IMR-90 (cell line): ENCODE data around the gene ISM1. TPM values are rescaled to one million over a fixed set of nuclear protein-coding genes. Genes with fewer than 3 reads are reported as not detected.

Experiments used
- ATAC-seq: fragments of 200-7000 bp; cut with Tn5 transposase; 2 replicates; pipeline ENCODE4 v1.9.1; 2020; ENCODE audit warnings: low read depth, mild to moderate bottlenecking, moderate library complexity
- BruUV-seq: library from RNA; stranded (reverse); fragments of 400-500 nt; replicated peaks from 2 replicates; lab custom pipeline; 2021; lab: Mats Ljungman, UMichigan
- CTCF ChIA-PET: fragments of 300-600 bp; formaldehyde crosslinking; extraction: SDS; loops from one replicate; lab custom pipeline; 2021; ENCODE audit warnings: antibody characterized with exemption; lab: Yijun Ruan, JAX
- POLR2A ChIA-PET: fragments of 300-600 bp; sonication (Branson Sonifier 250); formaldehyde crosslinking; loops from one replicate; lab custom pipeline; 2022; ENCODE audit warnings: antibody characterized with exemption; ENCODE audit not compliant: unreplicated experiment; lab: Charles Lee
- DNase-seq: peaks from one replicate; pipeline ENCODE4 v3.0.0; 2013
- H2AFZ ChIP-seq: replicated peaks from 2 replicates; pipeline ENCODE3; 2013; ENCODE audit warnings: low read length, mild to moderate bottlenecking; ENCODE audit not compliant: poor library complexity
- H2AK5ac ChIP-seq: 2 replicates; pipeline ENCODE4 v1.6.1; 2013; ENCODE audit warnings: low read depth, low read length, inconsistent platforms
- H2AK9ac ChIP-seq: replicated peaks from 2 replicates; pipeline ENCODE3; 2013; ENCODE audit warnings: mild to moderate bottlenecking, low read depth, low read length, moderate library complexity; ENCODE audit not compliant: poor library complexity
- H2BK120ac ChIP-seq: 2 replicates; pipeline ENCODE4 v1.6.1; 2013; ENCODE audit warnings: low read depth, low read length, inconsistent platforms
- H2BK15ac ChIP-seq: 3 replicates; pipeline ENCODE4 v1.6.1; 2013; ENCODE audit warnings: low read depth, low read length, inconsistent platforms
- H2BK20ac ChIP-seq: 2 replicates; pipeline ENCODE4 v1.6.1; 2013; ENCODE audit warnings: low read depth, mild to moderate bottlenecking, inconsistent platforms, low read length, moderate library complexity
- H2BK5ac ChIP-seq: 2 replicates; pipeline ENCODE4 v1.6.1; 2013; ENCODE audit warnings: mild to moderate bottlenecking, low read depth, low read length, inconsistent platforms; ENCODE audit not compliant: poor library complexity, severe bottlenecking
- H3K14ac ChIP-seq: replicated peaks from 2 replicates; pipeline ENCODE4 v1.6.1; 2013; ENCODE audit warnings: low read depth, low read length, inconsistent platforms
- H3K18ac ChIP-seq: 2 replicates; pipeline ENCODE4 v1.6.1; 2013; ENCODE audit warnings: low read depth, low read length, control low read depth
- H3K23ac ChIP-seq: 2 replicates; pipeline ENCODE4 v1.6.1; 2013; ENCODE audit warnings: low read depth, low read length, inconsistent platforms
- H3K27ac ChIP-seq: 2 replicates; pipeline ENCODE4 v1.5.1; 2013; ENCODE audit warnings: mild to moderate bottlenecking, control low read depth, low read length; ENCODE audit not compliant: insufficient read depth
- H3K27me3 ChIP-seq: 2 replicates; pipeline ENCODE4 v1.6.1; 2013; ENCODE audit warnings: low read length; ENCODE audit not compliant: control insufficient read depth, insufficient read depth
- H3K36me3 ChIP-seq: 2 replicates; pipeline ENCODE4 v1.6.1; 2013; ENCODE audit warnings: low read length, mixed read lengths; ENCODE audit not compliant: control insufficient read depth, insufficient read depth
- H3K4ac ChIP-seq: 2 replicates; pipeline ENCODE4 v1.6.1; 2013; ENCODE audit warnings: low read depth, low read length, inconsistent platforms
- H3K4me1 ChIP-seq: 2 replicates; pipeline ENCODE4 v1.6.1; 2013; ENCODE audit warnings: low read length, mixed read lengths; ENCODE audit not compliant: control insufficient read depth, insufficient read depth
- H3K4me2 ChIP-seq: 2 replicates; pipeline ENCODE4 v1.6.1; 2013; ENCODE audit warnings: low read depth, mild to moderate bottlenecking, control low read depth, low read length, moderate library complexity
- H3K4me3 ChIP-seq: 2 replicates; pipeline ENCODE4 v1.5.1; 2013; ENCODE audit warnings: low read depth, mild to moderate bottlenecking, control low read depth, low read length, moderate library complexity; ENCODE audit not compliant: insufficient read depth
- H3K56ac ChIP-seq: 2 replicates; pipeline ENCODE4 v1.6.1; 2013; ENCODE audit warnings: low read length, inconsistent platforms; ENCODE audit not compliant: insufficient read depth; ENCODE audit errors: extremely low read depth
- H3K79me1 ChIP-seq, 2 experiments: 2 replicates each; pipeline ENCODE4 v1.6.1; 2013; ENCODE audit warnings: low read length in 2 of 2, inconsistent platforms in 1 of 2, low read depth in 1 of 2
- H3K9ac ChIP-seq: 2 replicates; pipeline ENCODE4 v1.6.1; 2013; ENCODE audit warnings: low read depth, low read length, control low read depth
- H3K9me1 ChIP-seq: 2 replicates; pipeline ENCODE4 v1.6.1; 2013; ENCODE audit warnings: low read length, inconsistent platforms; ENCODE audit not compliant: insufficient read depth
- H3K9me3 ChIP-seq: 2 replicates; pipeline ENCODE4 v1.6.1; 2013; ENCODE audit warnings: low read length; ENCODE audit not compliant: control insufficient read depth, insufficient read depth
- H4K20me1 ChIP-seq: 2 replicates; pipeline ENCODE4 v1.6.1; 2013; ENCODE audit warnings: low read length, inconsistent platforms; ENCODE audit not compliant: insufficient read depth
- H4K5ac ChIP-seq: 2 replicates; pipeline ENCODE4 v1.6.1; 2013; ENCODE audit warnings: mild to moderate bottlenecking, low read depth, low read length, control low read depth
- H4K8ac ChIP-seq, 2 experiments: 2 replicates each; pipeline ENCODE4 v1.6.1; 2013; ENCODE audit warnings: low read depth in 2 of 2, low read length in 2 of 2, control low read depth in 1 of 2, inconsistent platforms in 1 of 2
- H4K91ac ChIP-seq: 2 replicates; pipeline ENCODE4 v1.6.1; 2013; ENCODE audit warnings: low read depth, low read length, inconsistent platforms; ENCODE audit not compliant: insufficient read depth
- BHLHE40 ChIP-seq: fragments of 150-350 bp; IDR thresholded peaks from 2 replicates; pipeline ENCODE4 v1.6.1; 2016; ENCODE audit warnings: mild to moderate bottlenecking, low read depth, low read length
- CEBPB ChIP-seq: IDR thresholded peaks from 2 replicates; pipeline ENCODE4 v1.6.1; 2012; ENCODE audit warnings: low read depth, low read length, improper control_type of control experiment
- CHD1 ChIP-seq: IDR thresholded peaks from 2 replicates; pipeline ENCODE4 v1.6.1; 2012; ENCODE audit warnings: low read depth, low read length, improper control_type of control experiment
- ELK1 ChIP-seq: fragments of 150-350 bp; IDR thresholded peaks from 2 replicates; pipeline ENCODE4 v1.6.1; 2016; ENCODE audit warnings: low read depth, mild to moderate bottlenecking, low read length, moderate library complexity, borderline replicate concordance
- FOS ChIP-seq: fragments of 150-350 bp; IDR thresholded peaks from 2 replicates; pipeline ENCODE4 v1.6.1; 2016; ENCODE audit warnings: low read depth, low read length
- MAFK ChIP-seq: IDR thresholded peaks from 2 replicates; pipeline ENCODE4 v1.6.1; 2012; ENCODE audit warnings: low read depth, low read length, improper control_type of control experiment
- MAZ ChIP-seq: IDR thresholded peaks from 2 replicates; pipeline ENCODE4 v1.6.1; 2012; ENCODE audit warnings: low read depth, mild to moderate bottlenecking, low read length, improper control_type of control experiment, moderate library complexity, borderline replicate concordance
- MXI1 ChIP-seq: IDR thresholded peaks from 2 replicates; pipeline ENCODE4 v1.6.1; 2012; ENCODE audit warnings: low read depth, mild to moderate bottlenecking, low read length, moderate library complexity, borderline replicate concordance
- NFE2L2 ChIP-seq: fragments of 150-350 bp; IDR thresholded peaks from 2 replicates; pipeline ENCODE4 v1.6.1; 2016; ENCODE audit warnings: low read depth, mild to moderate bottlenecking, low read length
- POLR2A ChIP-seq: IDR thresholded peaks from 2 replicates; pipeline ENCODE4 v1.6.1; 2012; ENCODE audit warnings: mild to moderate bottlenecking, low read depth, low read length
- RAD21 ChIP-seq: IDR thresholded peaks from 2 replicates; pipeline ENCODE4 v1.6.1; 2012; ENCODE audit warnings: low read length, improper control_type of control experiment
- RCOR1 ChIP-seq: IDR thresholded peaks from 2 replicates; pipeline ENCODE4 v1.6.1; 2012; ENCODE audit warnings: mild to moderate bottlenecking, low read length, improper control_type of control experiment; ENCODE audit not compliant: insufficient replicate concordance
- RFX5 ChIP-seq: IDR thresholded peaks from 2 replicates; pipeline ENCODE4 v1.8.0; 2012; ENCODE audit warnings: low read depth, mild to moderate bottlenecking, low read length, moderate library complexity
- SMC3 ChIP-seq: fragments of 150-350 bp; IDR thresholded peaks from 2 replicates; pipeline ENCODE4 v1.6.1; 2016; ENCODE audit warnings: low read depth, mild to moderate bottlenecking, antibody characterized with exemption, low read length, moderate library complexity
- USF2 ChIP-seq: fragments of 150-350 bp; IDR thresholded peaks from 2 replicates; pipeline ENCODE4 v1.6.1; 2017; ENCODE audit warnings: mild to moderate bottlenecking, antibody characterized with exemption, low read length, low read depth
- WGBS, 2 experiments: methylation state at CpG; one replicate each; pipeline versions ENCODE4 v1.1.5 to v1.1.7; 2013; ENCODE audit warnings: missing lambda C conversion rate in 2 of 2; ENCODE audit not compliant: insufficient read length in 1 of 2; ENCODE audit errors: extremely low coverage in 2 of 2; 5-methylcytosine and 5-hydroxymethylcytosine counted together
- dilution Hi-C: fragments of 300-500 bp; cut with HindIII; formaldehyde crosslinking; loops from one replicate; pipeline ENCODE4 v1.14.3; 2018; ENCODE audit warnings: low sequenced_read_pairs; ENCODE audit not compliant: unreplicated experiment
- in situ Hi-C: fragments of 300-500 bp; cut with MboI; formaldehyde crosslinking; loops from 3 replicates; pipeline ENCODE4 v1.14.3; 2019; ENCODE audit warnings: low sequenced_read_pairs, inconsistent platforms, mixed read lengths
- intact Hi-C: fragments of 100-400 bp; cut with micrococcal nuclease; formaldehyde crosslinking; loops from 2 replicates; pipeline ENCODE4 v1.10.0; 2022
- polyA plus RNA-seq, 3 experiments: library from polyadenylated mRNA; depleted of rRNA; stranded (reverse); fragments of >200 nt; gene quantifications; 2 replicates each; pipeline ENCODE4 v1.2.3, GENCODE V29; 2012; ENCODE audit warnings: low replicate concordance in 1 of 3
- total RNA-seq: library from RNA; depleted of rRNA; stranded (reverse); fragments of >200 nt; gene quantifications from 2 replicates; pipeline ENCODE4 v1.2.3, GENCODE V29; 2012
- TF ChIP-seq, protein P1 (sequence below): conservative IDR thresholded peaks from 2 replicates; pipeline ENCODE4 v1.5.1; 2012; ENCODE audit warnings: mild to moderate bottlenecking, low read depth, low read length, improper control_type of control experiment

The ISM1 gene
- total and polyA plus RNA-seq, 2 of the 4 experiments (the other 2 are of a cell fraction) = not detected

DNA sequence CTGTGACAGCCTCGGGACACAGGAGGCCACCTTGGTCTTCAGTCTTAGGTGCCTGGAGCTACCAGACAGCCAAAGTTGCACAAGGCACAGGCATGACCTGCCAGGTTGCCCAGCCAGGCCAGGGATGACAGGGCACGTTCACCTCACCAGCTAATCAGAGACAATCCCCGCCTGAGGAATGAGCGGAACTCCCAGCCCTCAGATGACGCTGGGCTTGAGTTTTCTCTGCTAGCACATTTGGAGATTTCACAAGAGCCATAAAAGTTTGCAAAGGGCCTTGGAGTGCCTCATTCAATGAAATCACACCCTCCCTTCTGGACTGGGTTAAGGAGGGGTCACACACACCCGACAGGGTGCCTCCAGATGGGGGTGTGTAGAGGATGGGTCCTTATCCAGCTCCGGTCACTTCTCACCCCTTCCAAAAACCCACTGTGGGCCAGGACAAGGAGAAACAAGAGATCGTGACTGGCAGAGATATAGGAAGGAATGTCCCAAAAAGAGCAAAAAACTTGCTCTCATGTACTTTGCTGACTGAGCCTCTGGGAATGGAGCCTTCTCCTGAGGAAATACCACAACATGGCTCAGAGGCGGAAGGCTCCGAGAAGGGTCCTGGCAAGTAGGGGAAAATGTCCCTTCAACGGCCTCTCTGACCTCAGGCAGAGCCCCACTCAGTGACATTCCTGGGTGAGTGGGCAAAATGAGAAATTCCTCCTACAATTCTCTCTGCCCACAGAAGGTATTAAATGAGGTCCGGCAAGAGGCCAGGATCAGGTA is 121.6 kb downstream of the ISM1 start:
- Histone ChIP-seq H3K56ac (no peak overlapping the region), H2BK20ac (no peak overlapping the region), H3K14ac (no peak overlapping the region), H3K27me3 (peaks cover 8% of the 10 kb centered on the region), H2BK15ac (no peak overlapping the region), H3K79me1 (no peaks in the 10 kb centered on the region), H2AK9ac (no peak overlapping the region), H3K18ac (no peak overlapping the region), H2BK120ac (no peak overlapping the region), H3K9me1 (no peaks in the 10 kb centered on the region; the same call in 1 of the 2 replicates), H3K4me2 (no peak overlapping the region), H3K23ac (no peak overlapping the region), H2AFZ (no peak overlapping the region), H2BK5ac (no peak overlapping the region), H4K91ac (no peak overlapping the region), H3K4me3 (no peak overlapping the region), H4K5ac (no peak overlapping the region), H3K27ac (no peak overlapping the region), H2AK5ac (no peak overlapping the region), H3K4ac (no peak overlapping the region), H4K8ac (no peak overlapping the region), H4K20me1 (no peaks in the 10 kb centered on the region), H3K9ac (no peak overlapping the region), H3K36me3 (no peaks in the 10 kb centered on the region), H3K4me1 (peaks cover 6% of the 10 kb centered on the region; the same call in 1 of the 2 replicates), H3K9me3 (no peaks in the 10 kb centered on the region)
- ChIA-PET CTCF (no interaction called here), POLR2A (no interaction called here)
- ATAC-seq (no peak), DNase-seq (no peak)
- WGBS, 2 experiments = no CpG with 5 or more reads among the region's 12 CpGs
- dilution Hi-C loops (no loop called here), intact Hi-C loops (no loop called here), in situ Hi-C loops (no loop called here)
- TF ChIP-seq ELK1 = no peak
- no peak for TF ChIP-seq RAD21
- no peak for TF ChIP-seq SMC3
- TF ChIP-seq FOS = no peak
- no peak for TF ChIP-seq CHD1
- no peak for TF ChIP-seq POLR2A
- no peak for TF ChIP-seq RCOR1
- TF ChIP-seq MAZ = no peak
- TF ChIP-seq MAFK = no peak
- no peak for TF ChIP-seq CEBPB
- no peak for TF ChIP-seq BHLHE40
- TF ChIP-seq NFE2L2 = no peak
- TF ChIP-seq, protein P1, sequence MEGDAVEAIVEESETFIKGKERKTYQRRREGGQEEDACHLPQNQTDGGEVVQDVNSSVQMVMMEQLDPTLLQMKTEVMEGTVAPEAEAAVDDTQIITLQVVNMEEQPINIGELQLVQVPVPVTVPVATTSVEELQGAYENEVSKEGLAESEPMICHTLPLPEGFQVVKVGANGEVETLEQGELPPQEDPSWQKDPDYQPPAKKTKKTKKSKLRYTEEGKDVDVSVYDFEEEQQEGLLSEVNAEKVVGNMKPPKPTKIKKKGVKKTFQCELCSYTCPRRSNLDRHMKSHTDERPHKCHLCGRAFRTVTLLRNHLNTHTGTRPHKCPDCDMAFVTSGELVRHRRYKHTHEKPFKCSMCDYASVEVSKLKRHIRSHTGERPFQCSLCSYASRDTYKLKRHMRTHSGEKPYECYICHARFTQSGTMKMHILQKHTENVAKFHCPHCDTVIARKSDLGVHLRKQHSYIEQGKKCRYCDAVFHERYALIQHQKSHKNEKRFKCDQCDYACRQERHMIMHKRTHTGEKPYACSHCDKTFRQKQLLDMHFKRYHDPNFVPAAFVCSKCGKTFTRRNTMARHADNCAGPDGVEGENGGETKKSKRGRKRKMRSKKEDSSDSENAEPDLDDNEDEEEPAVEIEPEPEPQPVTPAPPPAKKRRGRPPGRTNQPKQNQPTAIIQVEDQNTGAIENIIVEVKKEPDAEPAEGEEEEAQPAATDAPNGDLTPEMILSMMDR = no peak
- TF ChIP-seq USF2 = no peak
- TF ChIP-seq MXI1 = no peak
- no peak for TF ChIP-seq RFX5
- BruUV-seq = no TSS peak
